IMR-90 (cell line): Measurements from ENCODE around the gene SHISAL1. TPM values are rescaled to one million over a fixed set of nuclear protein-coding genes. Genes with fewer than 3 reads are reported as not detected.
"Not testable (repeated sequence)": the region's sequence is repeated elsewhere in the genome, so short reads cannot be mapped to it uniquely, and the experiment has no call there.

ENCODE experiments used
- ATAC-seq: fragments of 200-7000 bp; cut with Tn5 transposase; 2 replicates; pipeline ENCODE4 v1.9.1; 2020; ENCODE audit warnings: low read depth, mild to moderate bottlenecking, moderate library complexity
- BruUV-seq: library from RNA; stranded (reverse); fragments of 400-500 nt; replicated peaks from 2 replicates; lab custom pipeline; 2021; lab: Mats Ljungman, UMichigan
- CTCF ChIA-PET: fragments of 300-600 bp; formaldehyde crosslinking; extraction: SDS; loops from one replicate; lab custom pipeline; 2021; ENCODE audit warnings: antibody characterized with exemption; lab: Yijun Ruan, JAX
- POLR2A ChIA-PET: fragments of 300-600 bp; sonication (Branson Sonifier 250); formaldehyde crosslinking; loops from one replicate; lab custom pipeline; 2022; ENCODE audit warnings: antibody characterized with exemption; ENCODE audit not compliant: unreplicated experiment; lab: Charles Lee
- DNase-seq: peaks from one replicate; pipeline ENCODE4 v3.0.0; 2013
- H2AFZ ChIP-seq: replicated peaks from 2 replicates; pipeline ENCODE3; 2013; ENCODE audit warnings: low read length, mild to moderate bottlenecking; ENCODE audit not compliant: poor library complexity
- H2AK5ac ChIP-seq: 2 replicates; pipeline ENCODE4 v1.6.1; 2013; ENCODE audit warnings: low read depth, low read length, inconsistent platforms
- H2AK9ac ChIP-seq: replicated peaks from 2 replicates; pipeline ENCODE3; 2013; ENCODE audit warnings: mild to moderate bottlenecking, low read depth, low read length, moderate library complexity; ENCODE audit not compliant: poor library complexity
- H2BK120ac ChIP-seq: 2 replicates; pipeline ENCODE4 v1.6.1; 2013; ENCODE audit warnings: low read depth, low read length, inconsistent platforms
- H2BK15ac ChIP-seq: 3 replicates; pipeline ENCODE4 v1.6.1; 2013; ENCODE audit warnings: low read depth, low read length, inconsistent platforms
- H2BK20ac ChIP-seq: 2 replicates; pipeline ENCODE4 v1.6.1; 2013; ENCODE audit warnings: low read depth, mild to moderate bottlenecking, inconsistent platforms, low read length, moderate library complexity
- H2BK5ac ChIP-seq: 2 replicates; pipeline ENCODE4 v1.6.1; 2013; ENCODE audit warnings: mild to moderate bottlenecking, low read depth, low read length, inconsistent platforms; ENCODE audit not compliant: poor library complexity, severe bottlenecking
- H3K14ac ChIP-seq: replicated peaks from 2 replicates; pipeline ENCODE4 v1.6.1; 2013; ENCODE audit warnings: low read depth, low read length, inconsistent platforms
- H3K18ac ChIP-seq: 2 replicates; pipeline ENCODE4 v1.6.1; 2013; ENCODE audit warnings: low read depth, low read length, control low read depth
- H3K23ac ChIP-seq: 2 replicates; pipeline ENCODE4 v1.6.1; 2013; ENCODE audit warnings: low read depth, low read length, inconsistent platforms
- H3K27ac ChIP-seq: 2 replicates; pipeline ENCODE4 v1.5.1; 2013; ENCODE audit warnings: mild to moderate bottlenecking, control low read depth, low read length; ENCODE audit not compliant: insufficient read depth
- H3K27me3 ChIP-seq: 2 replicates; pipeline ENCODE4 v1.6.1; 2013; ENCODE audit warnings: low read length; ENCODE audit not compliant: control insufficient read depth, insufficient read depth
- H3K36me3 ChIP-seq: 2 replicates; pipeline ENCODE4 v1.6.1; 2013; ENCODE audit warnings: low read length, mixed read lengths; ENCODE audit not compliant: control insufficient read depth, insufficient read depth
- H3K4ac ChIP-seq: 2 replicates; pipeline ENCODE4 v1.6.1; 2013; ENCODE audit warnings: low read depth, low read length, inconsistent platforms
- H3K4me1 ChIP-seq: 2 replicates; pipeline ENCODE4 v1.6.1; 2013; ENCODE audit warnings: low read length, mixed read lengths; ENCODE audit not compliant: control insufficient read depth, insufficient read depth
- H3K4me2 ChIP-seq: 2 replicates; pipeline ENCODE4 v1.6.1; 2013; ENCODE audit warnings: low read depth, mild to moderate bottlenecking, control low read depth, low read length, moderate library complexity
- H3K4me3 ChIP-seq: 2 replicates; pipeline ENCODE4 v1.5.1; 2013; ENCODE audit warnings: low read depth, mild to moderate bottlenecking, control low read depth, low read length, moderate library complexity; ENCODE audit not compliant: insufficient read depth
- H3K56ac ChIP-seq: 2 replicates; pipeline ENCODE4 v1.6.1; 2013; ENCODE audit warnings: low read length, inconsistent platforms; ENCODE audit not compliant: insufficient read depth; ENCODE audit errors: extremely low read depth
- H3K79me1 ChIP-seq, 2 experiments: 2 replicates each; pipeline ENCODE4 v1.6.1; 2013; ENCODE audit warnings: low read length in 2 of 2, inconsistent platforms in 1 of 2, low read depth in 1 of 2
- H3K9ac ChIP-seq: 2 replicates; pipeline ENCODE4 v1.6.1; 2013; ENCODE audit warnings: low read depth, low read length, control low read depth
- H3K9me1 ChIP-seq: 2 replicates; pipeline ENCODE4 v1.6.1; 2013; ENCODE audit warnings: low read length, inconsistent platforms; ENCODE audit not compliant: insufficient read depth
- H3K9me3 ChIP-seq: 2 replicates; pipeline ENCODE4 v1.6.1; 2013; ENCODE audit warnings: low read length; ENCODE audit not compliant: control insufficient read depth, insufficient read depth
- H4K20me1 ChIP-seq: 2 replicates; pipeline ENCODE4 v1.6.1; 2013; ENCODE audit warnings: low read length, inconsistent platforms; ENCODE audit not compliant: insufficient read depth
- H4K5ac ChIP-seq: 2 replicates; pipeline ENCODE4 v1.6.1; 2013; ENCODE audit warnings: mild to moderate bottlenecking, low read depth, low read length, control low read depth
- H4K8ac ChIP-seq, 2 experiments: 2 replicates each; pipeline ENCODE4 v1.6.1; 2013; ENCODE audit warnings: low read depth in 2 of 2, low read length in 2 of 2, control low read depth in 1 of 2, inconsistent platforms in 1 of 2
- H4K91ac ChIP-seq: 2 replicates; pipeline ENCODE4 v1.6.1; 2013; ENCODE audit warnings: low read depth, low read length, inconsistent platforms; ENCODE audit not compliant: insufficient read depth
- CEBPB ChIP-seq: IDR thresholded peaks from 2 replicates; pipeline ENCODE4 v1.6.1; 2012; ENCODE audit warnings: low read depth, low read length, improper control_type of control experiment
- MAZ ChIP-seq: IDR thresholded peaks from 2 replicates; pipeline ENCODE4 v1.6.1; 2012; ENCODE audit warnings: low read depth, mild to moderate bottlenecking, low read length, improper control_type of control experiment, moderate library complexity, borderline replicate concordance
- RCOR1 ChIP-seq: IDR thresholded peaks from 2 replicates; pipeline ENCODE4 v1.6.1; 2012; ENCODE audit warnings: mild to moderate bottlenecking, low read length, improper control_type of control experiment; ENCODE audit not compliant: insufficient replicate concordance
- SMC3 ChIP-seq: fragments of 150-350 bp; IDR thresholded peaks from 2 replicates; pipeline ENCODE4 v1.6.1; 2016; ENCODE audit warnings: low read depth, mild to moderate bottlenecking, antibody characterized with exemption, low read length, moderate library complexity
- USF2 ChIP-seq: fragments of 150-350 bp; IDR thresholded peaks from 2 replicates; pipeline ENCODE4 v1.6.1; 2017; ENCODE audit warnings: mild to moderate bottlenecking, antibody characterized with exemption, low read length, low read depth
- WGBS, 2 experiments: methylation state at CpG; one replicate each; pipeline versions ENCODE4 v1.1.5 to v1.1.7; 2013; ENCODE audit warnings: missing lambda C conversion rate in 2 of 2; ENCODE audit not compliant: insufficient read length in 1 of 2; ENCODE audit errors: extremely low coverage in 2 of 2; 5-methylcytosine and 5-hydroxymethylcytosine counted together
- dilution Hi-C: fragments of 300-500 bp; cut with HindIII; formaldehyde crosslinking; loops from one replicate; pipeline ENCODE4 v1.14.3; 2018; ENCODE audit warnings: low sequenced_read_pairs; ENCODE audit not compliant: unreplicated experiment
- in situ Hi-C: fragments of 300-500 bp; cut with MboI; formaldehyde crosslinking; loops from 3 replicates; pipeline ENCODE4 v1.14.3; 2019; ENCODE audit warnings: low sequenced_read_pairs, inconsistent platforms, mixed read lengths
- intact Hi-C: fragments of 100-400 bp; cut with micrococcal nuclease; formaldehyde crosslinking; loops from 2 replicates; pipeline ENCODE4 v1.10.0; 2022
- polyA plus RNA-seq, 3 experiments: library from polyadenylated mRNA; depleted of rRNA; stranded (reverse); fragments of >200 nt; gene quantifications; 2 replicates each; pipeline ENCODE4 v1.2.3, GENCODE V29; 2012; ENCODE audit warnings: low replicate concordance in 1 of 3
- total RNA-seq: library from RNA; depleted of rRNA; stranded (reverse); fragments of >200 nt; gene quantifications from 2 replicates; pipeline ENCODE4 v1.2.3, GENCODE V29; 2012

SHISAL1 gene
- total and polyA plus RNA-seq, 2 of the 4 experiments (the other 2 are of a cell fraction), result 1.0 to 1.4 TPM

- H3K79me1 ChIP-seq, result no peaks in the 10 kb centered on the region
- no peak overlapping the region for H3K14ac ChIP-seq
- H2BK5ac ChIP-seq, result no peak overlapping the region
- peaks cover 13% of the 10 kb centered on the region for H3K4me1 ChIP-seq
- H4K20me1 ChIP-seq, result no peaks in the 10 kb centered on the region
- peaks cover 3% of the 10 kb centered on the region; the same call in 1 of the 2 replicates for H3K27me3 ChIP-seq
- H2AK9ac ChIP-seq, result peak overlapping the region; percentile 73
- H3K56ac ChIP-seq, result no peak overlapping the region
- no peak overlapping the region for H4K91ac ChIP-seq
- no peak overlapping the region for H4K8ac ChIP-seq
- ChIA-PET POLR2A (no interaction called here), CTCF (no interaction called here)
- ATAC-seq, result peak; percentile 28
- no TSS peak for BruUV-seq
- no peak overlapping the region for H3K4me3 ChIP-seq
- H3K18ac ChIP-seq, result no peak overlapping the region
- intact Hi-C loops (no loop called here), in situ Hi-C loops (no loop called here), dilution Hi-C loops (no loop called here)
- H2AFZ ChIP-seq, result peak overlapping the region; percentile 70
- H3K9me3 ChIP-seq, result no peaks in the 10 kb centered on the region
- H3K27ac ChIP-seq, result no peak overlapping the region
- no peak overlapping the region; the same call in 1 of the 2 replicates for H2AK5ac ChIP-seq
- no peak overlapping the region for H3K4me2 ChIP-seq
- no peak overlapping the region for H2BK15ac ChIP-seq
- H2BK120ac ChIP-seq, result 0 out of 2 replicates have a peak overlapping the region, but pooled peaks have one; percentile 22
- H3K4ac ChIP-seq, result no peak overlapping the region
- no peak overlapping the region for H4K5ac ChIP-seq
- H3K9me1 ChIP-seq, result peaks cover 9% of the 10 kb centered on the region; the same call in 1 of the 2 replicates
- DNase-seq, result peak; percentile 47
- peak; percentile 28; the same call in 1 of the 2 replicates for TF ChIP-seq MAZ
- TF ChIP-seq CEBPB, result no peak
- TF ChIP-seq USF2, result no peak
- TF ChIP-seq RCOR1, result no peak
- no peak for TF ChIP-seq SMC3
- H3K9ac ChIP-seq, result no peak overlapping the region
- no peak overlapping the region for H2BK20ac ChIP-seq
- no peaks in the 10 kb centered on the region for H3K36me3 ChIP-seq
- WGBS, 2 experiments, result no CpG with 5 or more reads among the region's 9 CpGs
- no peak overlapping the region for H3K23ac ChIP-seq
Measured at GRCh38 chr22:44304354-44304753, 8.4 kb downstream of the SHISAL1 start.

GRCh38 chr22:44302363-44302762 is 10.4 kb downstream of the SHISAL1 start:
- H3K23ac ChIP-seq, H3K9me3 ChIP-seq, H4K91ac ChIP-seq, ATAC-seq, H3K79me1 ChIP-seq, H2AFZ ChIP-seq, H3K9me1 ChIP-seq, H2BK15ac ChIP-seq, H2BK120ac ChIP-seq, H4K8ac ChIP-seq, H4K20me1 ChIP-seq, H3K14ac ChIP-seq, H3K4me1 ChIP-seq, H3K27ac ChIP-seq, H2AK9ac ChIP-seq, in situ Hi-C loops, intact Hi-C loops, H3K4me2 ChIP-seq, H2BK5ac ChIP-seq, H3K18ac ChIP-seq, H2AK5ac ChIP-seq, BruUV-seq, H3K56ac ChIP-seq, CTCF ChIA-PET, dilution Hi-C loops, H3K27me3 ChIP-seq, H3K4me3 ChIP-seq, H2BK20ac ChIP-seq, H3K9ac ChIP-seq, H3K4ac ChIP-seq, H3K36me3 ChIP-seq, DNase-seq, H4K5ac ChIP-seq: not testable (repeated sequence)
- POLR2A ChIA-PET, result interaction anchor here (0.6 kb wide), 1 partner anchor 17 kb away, joined by 6 read pairs; no protein-coding TSS in a partner anchor
- no CpG with 5 or more reads among the region's 10 CpGs for WGBS, 2 experiments
